Measurements from ENCODE around the gene GBX1.

Gene GBX1

GRCh38 chr7:151173386-151174245 is 6.1 kb upstream of the GBX1 start:
- DNase-seq (ENCODE audit: low read depth in 2 of 2) = no peak

DNA sequence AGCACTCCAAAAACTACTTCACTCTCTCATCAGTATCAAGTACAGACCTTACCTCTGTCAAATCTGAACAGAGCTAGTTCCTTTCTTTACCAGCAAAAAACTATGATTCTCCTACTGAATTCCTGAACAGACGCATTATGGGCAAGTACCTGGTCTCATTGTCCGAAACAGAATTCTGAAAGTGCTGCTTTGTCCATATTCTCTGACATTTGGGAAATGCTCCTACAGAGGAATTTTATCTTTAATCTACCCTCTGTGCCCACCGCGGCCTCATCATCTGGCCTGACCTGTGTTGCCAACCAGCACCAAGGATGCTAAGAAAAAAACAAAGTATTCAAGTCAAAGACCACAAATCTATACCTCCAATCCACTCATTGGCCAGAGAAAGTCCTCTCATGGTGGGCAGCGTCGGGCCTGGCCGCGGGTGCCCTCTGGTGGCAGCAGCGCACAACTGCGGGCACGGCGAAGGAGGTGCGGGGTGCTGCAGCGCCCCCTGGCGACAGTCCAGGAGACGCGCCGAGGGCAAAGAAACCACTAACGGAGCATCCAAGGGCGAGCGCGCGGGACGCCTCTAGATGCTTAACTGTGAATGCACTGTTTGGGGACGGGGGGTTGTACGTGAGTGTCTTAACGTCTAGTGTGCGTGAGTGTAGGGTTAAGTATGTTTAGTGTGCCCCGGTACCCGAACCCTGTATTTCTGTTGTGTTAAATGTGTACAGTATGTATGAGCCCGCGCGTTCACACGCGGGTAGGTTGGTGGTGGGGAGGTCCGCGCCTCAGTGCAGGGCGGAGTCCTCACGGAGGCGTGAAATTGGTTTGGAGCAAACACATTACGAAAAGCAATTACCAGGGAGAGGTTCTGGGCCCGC is 5.0 kb upstream of the GBX1 start:
- peak; percentile 67 to 76 for DNase-seq (ENCODE audit: low read depth in 2 of 2)

DNA sequence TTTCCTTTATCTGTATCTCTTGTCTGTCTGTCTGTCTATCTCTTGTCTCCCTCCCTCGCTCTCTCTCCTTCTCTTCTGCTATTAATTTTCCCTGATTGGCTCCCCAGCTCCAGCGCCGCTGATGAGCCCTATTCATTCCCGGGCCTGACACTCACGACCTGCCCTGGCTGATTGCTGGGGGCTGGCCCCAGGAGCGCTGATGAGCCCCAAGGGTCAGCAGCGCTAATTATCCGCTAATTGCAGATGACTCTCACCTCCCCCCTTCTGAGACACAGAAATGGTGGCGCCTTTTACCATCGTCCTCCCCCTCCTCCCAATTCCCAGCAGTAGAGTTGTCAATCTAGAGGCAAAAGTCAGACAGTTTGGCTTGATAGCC is 1.3 kb upstream of the GBX1 start:
- no peak for DNase-seq (ENCODE audit: low read depth in 2 of 2)

DNA sequence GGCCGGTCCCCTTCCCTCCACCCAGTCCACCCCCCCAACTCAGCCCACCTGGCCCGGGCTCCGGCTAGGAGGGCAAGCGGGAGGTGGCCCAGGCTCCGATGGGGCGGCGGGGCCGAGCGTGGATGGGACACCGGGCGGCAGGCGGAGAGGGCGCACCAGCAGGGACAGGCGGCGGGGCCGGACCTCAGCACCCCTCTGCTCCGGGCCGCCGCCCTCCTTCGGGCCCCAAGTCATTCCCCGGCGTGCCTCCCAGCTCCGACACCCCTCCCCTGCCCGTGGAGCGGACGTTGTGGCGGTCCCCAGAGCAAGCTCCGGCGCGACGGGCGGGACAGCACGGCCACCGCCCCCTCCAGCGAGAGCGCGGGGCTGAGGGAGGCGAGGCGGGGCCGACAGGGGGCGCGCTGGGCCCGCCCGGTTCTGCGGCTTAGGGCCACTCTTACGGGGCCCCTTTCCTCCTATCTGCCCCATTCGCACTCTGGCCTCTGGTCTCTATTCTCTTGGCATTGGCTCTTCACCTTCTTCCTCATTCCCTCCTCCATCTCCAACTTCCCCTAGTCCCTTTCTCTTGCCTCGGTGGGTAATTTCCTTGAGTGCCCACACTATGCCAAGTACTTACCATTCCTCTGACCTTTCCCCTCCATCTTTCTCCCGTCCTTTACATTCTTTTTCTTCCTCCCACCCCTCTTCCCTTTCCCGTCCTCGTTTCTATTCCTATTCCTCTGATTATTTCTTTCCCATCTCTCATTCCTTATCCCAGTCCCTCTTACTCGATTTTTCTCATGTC is 701 bp upstream of the GBX1 start:
- peak; percentile 59 to 60 for DNase-seq (ENCODE audit: low read depth in 2 of 2)

DNA sequence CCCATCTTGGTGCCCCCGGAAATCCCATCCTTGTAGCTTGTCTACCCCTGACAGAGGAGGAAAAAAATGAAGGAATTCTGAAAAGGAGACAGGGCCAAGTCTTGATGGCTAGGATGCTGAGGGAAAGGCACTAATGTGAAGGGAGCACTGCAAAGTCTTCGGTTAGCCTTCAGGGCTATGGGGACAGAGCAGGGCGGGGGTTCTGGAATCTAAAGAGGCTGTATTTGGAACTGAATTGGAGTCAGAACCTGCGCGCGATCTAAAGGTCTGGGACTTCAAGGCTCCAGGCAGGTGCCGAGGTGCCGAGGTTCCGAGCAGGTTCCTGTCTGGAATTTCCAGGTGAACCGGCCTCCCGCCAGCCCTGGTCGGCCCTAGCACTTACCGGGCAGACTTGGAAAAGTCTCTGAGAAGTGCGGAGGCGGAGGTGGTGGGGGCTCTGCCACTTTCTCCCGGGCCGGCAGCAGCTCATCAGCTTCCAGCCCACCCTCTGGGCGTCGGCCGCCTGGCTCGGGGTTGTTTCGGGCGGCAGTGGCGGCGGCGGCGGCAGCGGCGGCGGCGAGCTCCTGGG is 781 bp downstream of the GBX1 start:
- no peak for DNase-seq (ENCODE audit: low read depth in 2 of 2)

GRCh38 chr7:151161757-151162156 is 5.7 kb downstream of the GBX1 start:
- no peak for DNase-seq (ENCODE audit: low read depth in 2 of 2)

DNA sequence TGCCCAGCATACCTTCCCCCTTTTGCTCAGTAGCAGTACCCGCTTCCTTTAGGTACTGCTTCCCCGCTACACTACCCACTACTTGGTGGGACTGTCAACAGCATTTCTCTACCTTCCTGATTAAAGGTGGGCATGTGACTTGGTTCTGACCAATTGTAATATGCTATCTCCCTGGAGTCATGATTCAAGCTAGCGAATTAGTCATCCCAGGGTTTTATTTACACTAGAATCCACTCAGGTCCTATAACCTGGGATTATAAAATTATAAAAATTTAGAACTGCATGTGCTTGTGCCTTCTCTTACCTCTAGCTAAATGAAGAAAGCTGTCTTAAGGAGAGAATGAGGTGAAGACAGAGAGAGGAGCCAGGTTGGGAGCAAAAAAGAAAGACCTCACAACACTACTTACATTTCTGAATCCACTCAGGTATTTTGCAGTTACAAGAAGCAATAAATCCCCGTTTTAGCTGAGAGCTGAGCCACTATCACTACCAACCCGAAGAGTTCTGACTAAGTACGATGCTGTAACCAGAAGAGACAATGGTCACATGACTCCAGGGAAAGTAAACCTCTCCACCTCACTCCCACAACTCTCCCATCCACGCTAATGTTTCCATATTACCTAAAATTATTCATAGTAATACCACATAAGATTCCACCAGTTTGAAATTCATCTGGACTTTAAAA is 9.7 kb downstream of the GBX1 start:
- no peak for DNase-seq (ENCODE audit: low read depth in 2 of 2)

DNA sequence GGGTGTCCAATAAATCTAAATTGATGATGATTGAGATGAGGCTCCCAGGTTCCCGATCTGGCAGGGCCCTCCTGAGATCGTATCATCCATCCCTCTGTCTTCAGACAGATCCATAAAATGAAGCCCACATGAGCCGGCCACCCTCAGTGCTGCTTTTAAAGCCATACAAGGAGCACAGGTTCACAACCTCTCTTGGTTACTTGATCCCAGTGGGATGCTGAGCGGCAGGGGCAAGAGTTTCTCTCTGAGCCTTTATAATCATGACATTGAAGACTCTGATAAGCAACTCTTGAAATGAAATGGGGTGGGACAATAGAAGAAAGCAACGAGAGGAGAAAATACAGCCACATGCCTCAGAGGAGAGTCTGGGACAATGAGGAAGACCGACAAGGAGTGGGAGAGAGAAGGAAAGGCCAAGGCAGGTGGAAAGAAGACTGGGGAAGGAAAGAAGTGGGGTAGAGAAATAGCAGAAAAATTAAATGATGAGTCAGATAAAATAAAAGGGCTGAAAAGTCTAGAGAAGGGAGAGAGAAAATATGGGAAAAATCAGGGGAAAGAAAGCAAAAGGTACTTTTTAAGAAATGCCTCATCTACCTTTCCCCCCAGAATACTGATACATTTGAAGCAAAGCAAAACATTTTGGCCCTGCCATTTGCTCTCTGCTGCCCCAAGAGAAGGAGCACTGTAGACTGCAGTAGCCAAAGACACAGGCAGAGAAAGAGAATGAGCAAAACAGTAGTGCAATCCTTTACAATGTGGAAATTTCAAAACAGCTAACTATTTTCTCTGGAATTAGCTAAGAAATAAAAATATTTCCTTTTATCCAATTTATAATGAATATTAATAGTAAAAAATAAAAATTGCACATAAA is 14.6 kb downstream of the GBX1 start:
- DNase-seq (ENCODE audit: low read depth in 2 of 2) = no peak

DNA sequence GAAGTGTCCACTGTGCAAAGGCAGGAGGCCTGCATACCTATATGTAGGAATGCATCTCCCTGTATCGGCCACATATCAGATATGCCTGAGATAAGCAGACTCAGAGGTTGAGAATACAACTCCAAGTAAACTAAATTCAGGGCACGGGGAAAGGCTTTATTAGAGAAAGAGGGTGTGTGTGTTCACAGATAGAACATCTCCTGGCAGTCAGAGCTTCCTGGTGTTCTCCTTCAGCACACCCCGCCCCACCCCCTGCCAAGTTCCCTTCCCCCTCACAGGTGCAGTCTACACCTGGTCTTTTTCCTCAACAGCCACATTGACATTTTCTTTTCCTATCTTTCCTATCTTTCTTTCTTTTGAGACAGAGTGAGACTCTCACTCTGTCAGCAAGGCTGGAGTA is 17.1 kb downstream of the GBX1 start:
- no peak for DNase-seq (ENCODE audit: low read depth in 2 of 2)

DNA sequence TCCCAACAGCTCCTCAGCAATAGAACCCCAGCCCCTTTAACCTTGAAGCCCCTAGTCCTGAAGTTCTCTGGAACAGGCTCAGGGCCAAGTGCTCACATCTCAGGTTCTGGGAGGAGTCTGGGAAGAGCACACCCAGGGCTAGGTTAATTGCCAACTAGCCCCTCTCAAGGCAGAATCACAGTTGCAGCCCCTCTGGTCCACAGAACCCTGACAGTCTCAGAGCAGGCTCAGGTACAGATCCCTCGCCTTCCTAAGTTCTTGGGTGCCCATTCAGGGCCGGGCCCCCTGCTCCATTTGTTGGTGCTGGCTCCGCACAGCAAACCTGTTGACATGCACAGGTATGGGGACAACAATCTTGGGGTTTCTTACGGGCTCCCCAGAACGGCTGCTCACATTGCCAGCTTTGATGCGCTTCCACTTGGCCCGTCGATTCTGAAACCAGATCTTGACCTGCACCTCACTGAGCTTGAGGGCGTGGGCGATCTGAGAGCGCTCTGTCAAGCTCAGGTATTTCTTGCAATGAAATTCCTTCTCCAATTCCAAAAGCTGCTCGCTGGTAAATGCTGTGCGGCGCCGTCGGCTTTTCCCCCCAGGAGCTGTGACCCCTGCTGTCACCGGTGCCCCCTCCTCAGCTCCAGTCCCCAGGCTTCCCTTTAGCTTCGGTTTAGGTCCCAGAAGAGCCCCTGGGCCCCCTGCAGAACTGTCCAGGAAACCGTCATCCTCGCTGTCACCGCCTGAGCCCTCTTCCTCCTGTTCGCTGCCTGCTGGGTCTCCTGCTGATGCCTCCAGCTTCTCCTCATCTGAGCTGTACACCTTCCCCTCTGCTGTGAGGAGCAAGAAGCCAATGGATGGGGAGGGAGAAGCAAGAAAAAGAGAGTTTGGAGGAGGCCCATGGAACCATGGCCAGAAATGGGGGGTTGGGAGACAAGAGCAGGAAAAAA is 18.9 kb downstream of the GBX1 start:
- no peak for DNase-seq (ENCODE audit: low read depth in 2 of 2)

GRCh38 chr7:151146761-151147160 is 20.7 kb downstream of the GBX1 start:
- DNase-seq (ENCODE audit: low read depth in 2 of 2) = no peak

DNA sequence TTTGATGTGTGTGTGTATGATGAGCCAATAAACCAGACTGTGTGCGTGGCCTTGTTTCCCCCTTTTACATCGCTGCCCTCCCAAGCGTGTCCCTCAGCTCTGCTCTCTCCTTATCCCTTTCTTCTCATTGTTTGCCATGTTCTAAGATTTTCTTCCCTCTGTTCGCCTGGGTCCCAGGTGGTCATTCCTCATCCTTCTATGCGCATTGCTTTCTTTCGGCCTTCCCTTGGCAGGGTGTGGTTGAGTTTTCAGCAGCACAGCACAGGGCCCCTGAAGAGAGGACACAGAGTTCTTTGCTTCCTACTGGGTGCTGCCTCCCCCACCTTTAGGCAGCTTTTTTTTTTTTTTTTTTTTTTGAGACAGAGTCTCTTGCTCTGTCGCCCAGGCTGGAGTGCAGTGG is 23.1 kb downstream of the GBX1 start:
- no peak for DNase-seq (ENCODE audit: low read depth in 2 of 2)

DNA sequence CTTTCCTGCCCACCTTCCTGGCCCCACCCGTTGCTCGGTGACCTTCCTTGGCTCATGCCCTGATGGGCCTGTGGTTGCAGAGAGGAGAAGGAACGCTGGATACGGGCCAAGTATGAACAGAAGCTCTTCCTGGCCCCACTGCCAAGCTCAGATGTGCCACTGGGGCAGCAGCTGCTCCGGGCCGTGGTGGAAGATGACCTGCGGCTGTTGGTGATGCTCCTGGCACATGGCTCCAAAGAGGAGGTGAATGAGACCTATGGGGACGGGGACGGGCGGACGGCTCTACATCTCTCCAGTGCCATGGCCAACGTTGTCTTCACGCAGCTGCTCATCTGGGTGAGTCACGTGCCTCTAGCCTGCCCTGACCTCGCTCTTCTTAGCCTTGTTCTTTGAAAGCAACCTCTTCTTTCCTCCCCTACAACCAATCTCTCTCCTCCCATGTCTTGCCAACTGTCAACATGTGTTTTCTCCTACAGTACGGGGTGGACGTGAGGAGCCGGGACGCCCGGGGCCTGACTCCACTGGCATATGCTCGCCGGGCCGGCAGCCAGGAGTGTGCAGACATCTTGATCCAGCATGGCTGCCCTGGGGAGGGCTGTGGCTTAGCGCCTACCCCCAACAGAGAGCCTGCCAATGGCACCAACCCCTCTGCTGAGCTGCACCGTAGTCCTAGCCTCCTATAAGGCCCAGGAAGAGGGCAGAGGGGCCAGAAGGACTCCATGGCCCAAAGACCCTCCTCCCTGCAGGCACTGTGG is 24.1 kb downstream of the GBX1 start:
- DNase-seq (ENCODE audit: low read depth in 2 of 2) = no peak

DNA sequence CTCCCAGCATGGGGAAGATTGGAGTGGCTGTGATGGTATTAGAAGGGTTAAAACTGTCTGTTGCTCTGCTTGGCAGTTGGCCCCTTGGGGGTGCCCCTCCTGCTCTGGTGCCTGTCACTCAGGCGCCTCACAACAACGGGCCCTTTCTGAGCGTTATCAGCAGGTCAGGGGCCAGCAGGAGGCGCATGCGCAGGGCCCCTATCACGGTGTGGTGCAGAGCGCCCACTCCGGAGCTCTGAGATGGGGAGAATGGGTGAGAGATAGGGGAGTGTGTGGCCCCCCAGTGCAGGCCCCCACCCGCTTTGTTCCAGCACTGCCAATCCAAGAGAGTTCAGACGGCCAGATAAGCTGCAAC is 24.8 kb downstream of the GBX1 start:
- DNase-seq (ENCODE audit: low read depth in 2 of 2) = no peak

- DNase-seq (ENCODE audit: low read depth in 2 of 2) = no peak
Measured at GRCh38 chr7:151141855-151142685, 25.4 kb downstream of the GBX1 start.

DNA sequence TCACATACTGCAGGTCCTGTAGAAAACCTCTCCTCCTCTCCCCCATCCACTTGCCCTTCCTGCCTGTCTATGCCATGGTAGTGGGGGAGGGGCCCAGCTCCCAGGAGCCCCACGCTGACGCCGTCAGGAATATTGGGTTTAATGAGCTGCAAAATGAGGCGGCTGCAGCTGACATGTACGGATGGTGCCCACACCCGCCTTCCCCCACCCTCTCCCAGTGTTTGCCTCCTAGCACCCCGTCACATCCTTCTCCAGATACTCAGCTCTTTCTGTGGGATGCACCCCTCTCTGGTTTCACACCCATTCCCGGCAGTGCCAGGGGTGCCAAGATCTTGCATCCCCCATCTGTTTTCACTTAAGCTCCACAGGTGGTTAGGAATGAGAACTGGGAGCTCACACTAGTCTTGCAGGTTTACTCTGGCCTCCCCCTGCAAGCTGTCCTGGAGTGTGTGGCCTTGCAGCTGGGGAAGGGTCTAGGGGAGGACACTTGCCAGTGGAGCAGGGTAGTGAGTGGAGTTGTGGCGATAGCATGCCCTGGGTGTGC is 26.1 kb downstream of the GBX1 start:
- no peak for DNase-seq (ENCODE audit: low read depth in 2 of 2)

- no peak for DNase-seq (ENCODE audit: low read depth in 2 of 2)
Measured at GRCh38 chr7:151140826-151141225, 26.7 kb downstream of the GBX1 start.
